ENCODE data around the gene C19orf25. TPM values are rescaled to one million over a fixed set of nuclear protein-coding genes. Genes with fewer than 3 reads are reported as not detected.

Gene C19orf25
- total and polyA plus RNA-seq, 10 of the 15 experiments (the other 5 are each of a cell fraction or from before 2014, with no cell fraction given), result 1.2 to 67.0 (median 25.6) TPM

DNA sequence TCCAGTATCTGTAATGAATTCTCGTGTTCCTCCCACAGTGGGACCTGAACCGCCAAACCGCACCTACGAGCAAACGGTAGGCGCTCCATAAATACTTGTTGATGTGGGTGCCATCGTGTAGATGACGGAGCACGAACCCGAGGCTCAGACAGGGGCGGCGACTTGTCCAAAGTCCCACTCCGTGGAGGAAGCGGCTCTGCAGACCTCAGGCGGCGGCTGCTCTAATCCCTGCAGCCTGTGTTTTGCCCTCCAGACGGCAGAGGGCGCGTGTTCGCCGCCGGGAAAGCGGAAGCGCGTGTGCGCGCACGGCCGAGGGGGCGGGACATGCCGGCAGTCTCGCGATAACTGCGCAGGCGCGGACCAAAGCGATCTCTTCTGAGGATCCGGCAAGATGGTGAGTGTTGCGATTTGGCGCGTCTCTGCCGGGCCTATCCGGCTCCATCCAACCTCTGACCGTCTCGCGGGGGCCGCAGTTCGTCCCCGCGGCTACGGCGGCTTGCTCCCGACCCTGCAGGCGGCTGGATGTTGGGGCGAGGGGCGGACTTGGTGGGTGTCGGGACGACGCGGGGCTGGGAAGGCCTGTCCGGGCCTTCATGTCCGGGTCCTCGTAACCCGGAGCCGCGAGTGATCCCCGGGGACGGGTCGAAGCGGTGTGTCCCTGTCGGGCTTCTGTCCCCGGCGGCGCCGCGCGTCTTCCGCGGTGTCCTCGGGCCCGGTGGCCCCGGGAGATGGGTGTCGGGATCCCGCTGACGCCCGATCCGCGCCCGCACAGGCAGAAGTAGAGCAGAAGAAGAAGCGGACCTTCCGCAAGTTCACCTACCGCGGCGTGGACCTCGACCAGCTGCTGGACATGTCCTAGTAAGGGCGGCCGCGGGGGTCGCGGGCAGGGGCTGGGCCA, 40.7 kb downstream of the C19orf25 start, which contains the start of gene RPS15 (continued):
- TF ChIP-seq EP300 (IDR thresholded peaks at IDR 0.05; ENCODE audit: borderline replicate concordance in 1 of 2, control insufficient read depth in 1 of 2, low read depth in 2 of 2, low read length in 2 of 2), result peak in 1 of 2 experiments; percentile 50; a peak in 1 of 4 replicates
- peak; percentile 52 for TF ChIP-seq E4F1 (IDR thresholded peaks at IDR 0.05; ENCODE audit: borderline replicate concordance, partially characterized antibody)
- TF ChIP-seq, protein P1, sequence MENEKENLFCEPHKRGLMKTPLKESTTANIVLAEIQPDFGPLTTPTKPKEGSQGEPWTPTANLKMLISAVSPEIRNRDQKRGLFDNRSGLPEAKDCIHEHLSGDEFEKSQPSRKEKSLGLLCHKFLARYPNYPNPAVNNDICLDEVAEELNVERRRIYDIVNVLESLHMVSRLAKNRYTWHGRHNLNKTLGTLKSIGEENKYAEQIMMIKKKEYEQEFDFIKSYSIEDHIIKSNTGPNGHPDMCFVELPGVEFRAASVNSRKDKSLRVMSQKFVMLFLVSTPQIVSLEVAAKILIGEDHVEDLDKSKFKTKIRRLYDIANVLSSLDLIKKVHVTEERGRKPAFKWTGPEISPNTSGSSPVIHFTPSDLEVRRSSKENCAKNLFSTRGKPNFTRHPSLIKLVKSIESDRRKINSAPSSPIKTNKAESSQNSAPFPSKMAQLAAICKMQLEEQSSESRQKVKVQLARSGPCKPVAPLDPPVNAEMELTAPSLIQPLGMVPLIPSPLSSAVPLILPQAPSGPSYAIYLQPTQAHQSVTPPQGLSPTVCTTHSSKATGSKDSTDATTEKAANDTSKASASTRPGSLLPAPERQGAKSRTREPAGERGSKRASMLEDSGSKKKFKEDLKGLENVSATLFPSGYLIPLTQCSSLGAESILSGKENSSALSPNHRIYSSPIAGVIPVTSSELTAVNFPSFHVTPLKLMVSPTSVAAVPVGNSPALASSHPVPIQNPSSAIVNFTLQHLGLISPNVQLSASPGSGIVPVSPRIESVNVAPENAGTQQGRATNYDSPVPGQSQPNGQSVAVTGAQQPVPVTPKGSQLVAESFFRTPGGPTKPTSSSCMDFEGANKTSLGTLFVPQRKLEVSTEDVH (IDR thresholded peaks at IDR 0.05; ENCODE audit: low read depth, partially characterized antibody), result no peak
- TF ChIP-seq KLF5 (IDR thresholded peaks at IDR 0.05; ENCODE audit: partially characterized antibody), result peak; percentile 76
- no peak for TF ChIP-seq KDM1A (IDR thresholded peaks at IDR 0.05; ENCODE audit: borderline replicate concordance)
- TF ChIP-seq ZNF274 (IDR thresholded peaks at IDR 0.05; ENCODE audit: insufficient read depth, insufficient read length), result no peak
- peak; percentile 58 for TF ChIP-seq HDAC6 (IDR thresholded peaks at IDR 0.05; ENCODE audit: unreplicated experiment)
- TF ChIP-seq NR2C1 (IDR thresholded peaks at IDR 0.05), result no peak
- TF ChIP-seq IRF4 (IDR thresholded peaks at IDR 0.05; ENCODE audit: low read depth, low read length), result 0 out of 2 replicates have a peak, but pooled peaks have one; percentile 30
- TF ChIP-seq CBX3 (IDR thresholded peaks at IDR 0.05; ENCODE audit: borderline replicate concordance, low read depth), result no peak
- TF ChIP-seq NFYB (IDR thresholded peaks at IDR 0.05; ENCODE audit: insufficient read depth, low read depth, low read length), result no peak
- no peak for TF ChIP-seq ATF2 (IDR thresholded peaks at IDR 0.05; ENCODE audit: low read length)
- peak; percentile 84 for TF ChIP-seq IKZF1 (conservative IDR thresholded peaks at IDR 0.05)
- no peak for TF ChIP-seq MEF2B (IDR thresholded peaks at IDR 0.05; ENCODE audit: partially characterized antibody, poor library complexity, severe bottlenecking)
- peak; percentile 88 for TF ChIP-seq CREM (IDR thresholded peaks at IDR 0.05; ENCODE audit: low read depth)
- no peak for TF ChIP-seq SREBF2 (IDR thresholded peaks at IDR 0.05; ENCODE audit: low read length)
- peak; percentile 20 for TF ChIP-seq RELA (IDR thresholded peaks at IDR 0.05; ENCODE audit: borderline replicate concordance, partially characterized antibody)
- TF ChIP-seq ZZZ3 (IDR thresholded peaks at IDR 0.05; ENCODE audit: control insufficient read depth, insufficient read length, low read depth), result no peak
- TF ChIP-seq USF1 (IDR thresholded peaks at IDR 0.05; ENCODE audit: borderline replicate concordance, extremely low read length, insufficient read depth, low read depth, low read length), result no peak
- peak; percentile 71 for TF ChIP-seq HCFC1 (IDR thresholded peaks at IDR 0.05; ENCODE audit: low read length)
- no peak for TF ChIP-seq YBX1 (IDR thresholded peaks at IDR 0.05)
- peak; percentile 77; the same call in 1 of the 2 replicates for TF ChIP-seq SMARCA5 (IDR thresholded peaks at IDR 0.05)

Data from GM12878 (cell line).